H1 (cell line): ENCODE results near the gene MRPL1. TPM values are rescaled to one million over a fixed set of nuclear protein-coding genes. Genes with fewer than 3 reads are reported as not detected.

ENCODE experiments used
- CTCF ChIA-PET: fragments of 300-600 bp; sonication (Branson Sonifier 250); formaldehyde crosslinking; loops from one replicate; lab custom pipeline; 2021; ENCODE audit not compliant: partially characterized antibody; lab: Charles Lee
- POLR2A ChIA-PET: fragments of 300-600 bp; sonication (Branson Sonifier 250); formaldehyde crosslinking; loops from one replicate; lab custom pipeline; 2021; ENCODE audit warnings: inconsistent platforms; ENCODE audit not compliant: partially characterized antibody; lab: Charles Lee
- DNase-seq, 2 experiments: peaks; one replicate each; pipeline versions ENCODE4 v3.0.0 to v3.0.0-alpha.2; 2010 to 2022; ENCODE audit warnings: low spot score in 2 of 2, low read depth in 1 of 2, mixed read lengths in 1 of 2
- FAIRE-seq: peaks from 2 replicates; lab custom pipeline; 2011; peaks lifted over from hg19 to GRCh38; lab: Jason Lieb, UNC
- H2AFZ ChIP-seq: 2 replicates; pipeline ENCODE4 v1.8.1; 2012; ENCODE audit warnings: low read length, inconsistent platforms
- H2AK5ac ChIP-seq: 2 replicates; pipeline ENCODE4 v1.6.1; 2013; ENCODE audit warnings: low read depth, low read length
- H2BK120ac ChIP-seq: replicated peaks from 2 replicates; pipeline ENCODE3; 2013; ENCODE audit warnings: low read depth, low read length, inconsistent platforms
- H2BK12ac ChIP-seq: 2 replicates; pipeline ENCODE4 v1.6.1; 2013; ENCODE audit warnings: low read depth, low read length
- H2BK15ac ChIP-seq: 2 replicates; pipeline ENCODE4 v1.6.1; 2013; ENCODE audit warnings: low read length
- H2BK20ac ChIP-seq: 2 replicates; pipeline ENCODE4 v1.6.1; 2013; ENCODE audit warnings: low read length
- H2BK5ac ChIP-seq: 2 replicates; pipeline ENCODE4 v1.6.1; 2013; ENCODE audit warnings: low read depth, low read length
- H3K14ac ChIP-seq: 2 replicates; pipeline ENCODE4 v1.6.1; 2013; ENCODE audit warnings: inconsistent platforms; ENCODE audit not compliant: insufficient read length
- H3K18ac ChIP-seq: 2 replicates; pipeline ENCODE4 v1.6.1; 2013; ENCODE audit warnings: low read length; ENCODE audit errors: extremely low read depth
- H3K23ac ChIP-seq: 2 replicates; pipeline ENCODE4 v1.6.1; 2013; ENCODE audit warnings: inconsistent platforms; ENCODE audit not compliant: insufficient read length
- H3K23me2 ChIP-seq: 2 replicates; pipeline ENCODE4 v1.6.1; 2013; ENCODE audit warnings: low read depth, low read length
- H3K27ac ChIP-seq: 2 replicates; pipeline ENCODE4 v1.6.1; 2011; ENCODE audit warnings: low read depth, low read length, inconsistent platforms
- H3K27me3 ChIP-seq, 4 experiments: replicated peaks in 1 of 4; 1 replicate in 1 of 4; 2 replicates in 3 of 4; pipeline versions ENCODE4 v1.6.1 to v1.8.1; 2011 to 2013; ENCODE audit warnings: low read length in 3 of 4, mild to moderate bottlenecking in 3 of 4, inconsistent platforms in 2 of 4, mixed read lengths in 2 of 4, moderate library complexity in 1 of 4; ENCODE audit not compliant: control insufficient read depth in 3 of 4, insufficient read depth in 3 of 4; ENCODE audit errors: extremely low read depth in 1 of 4
- H3K36me3 ChIP-seq, 4 experiments: 2 replicates each; pipeline versions ENCODE4 v1.6.1 to v1.8.1; 2011 to 2013; ENCODE audit warnings: mild to moderate bottlenecking in 4 of 4, low read length in 3 of 4, moderate library complexity in 2 of 4, control low read depth in 1 of 4, inconsistent platforms in 1 of 4; ENCODE audit not compliant: insufficient read depth in 4 of 4, control insufficient read depth in 2 of 4
- H3K4ac ChIP-seq: replicated peaks from 2 replicates; pipeline ENCODE3; 2013; ENCODE audit warnings: low read length, low read depth, mixed read lengths, inconsistent platforms; ENCODE audit not compliant: insufficient read length
- H3K4me1 ChIP-seq, 4 experiments: replicated peaks in 1 of 4; 1 replicate in 1 of 4; 2 replicates in 3 of 4; pipeline versions ENCODE4 v1.6.1 to v1.8.1; 2011 to 2013; ENCODE audit warnings: low read length in 3 of 4, inconsistent platforms in 2 of 4, mixed read lengths in 1 of 4; ENCODE audit not compliant: insufficient read depth in 4 of 4, control insufficient read depth in 3 of 4
- H3K4me2 ChIP-seq, 2 experiments: 2 replicates each; pipeline versions ENCODE4 v1.6.1 to v1.8.1; 2011 to 2013; ENCODE audit warnings: low read depth in 2 of 2, low read length in 2 of 2, control low read depth in 1 of 2, inconsistent platforms in 1 of 2, mild to moderate bottlenecking in 1 of 2; ENCODE audit not compliant: insufficient read depth in 1 of 2
- H3K4me3 ChIP-seq, 4 experiments: fragments of 200-600, 300-600 bp in 1 of 4; sonication (generic), shearing (Covaris generic), sonication (Bioruptor Twin) in 1 of 4; 2 replicates each; pipeline versions ENCODE4 v1.5.1 to v1.8.1; 2011 to 2016; ENCODE audit warnings: low read length in 4 of 4, low read depth in 3 of 4, control low read depth in 2 of 4, inconsistent platforms in 2 of 4, mild to moderate bottlenecking in 2 of 4, mixed read lengths in 1 of 4, moderate library complexity in 1 of 4; ENCODE audit not compliant: insufficient read depth in 2 of 4; ENCODE audit errors: extremely low read depth in 1 of 4
- H3K56ac ChIP-seq: replicated peaks from 2 replicates; pipeline ENCODE3; 2013; ENCODE audit warnings: low read depth, mild to moderate bottlenecking, mixed read lengths, low read length, inconsistent platforms; ENCODE audit not compliant: insufficient read length
- H3K79me1 ChIP-seq: 2 replicates; pipeline ENCODE4 v1.6.1; 2013; ENCODE audit warnings: low read depth, low read length, control low read depth
- H3K79me2 ChIP-seq, 2 experiments: 2 replicates each; pipeline versions ENCODE4 v1.6.1 to v1.8.1; 2012 to 2013; ENCODE audit warnings: low read length in 2 of 2, mild to moderate bottlenecking in 2 of 2, inconsistent platforms in 1 of 2; ENCODE audit not compliant: insufficient read depth in 2 of 2, control insufficient read depth in 1 of 2
- H3K9ac ChIP-seq, 4 experiments: replicated peaks in 1 of 4; 1 replicate in 1 of 4; 2 replicates in 3 of 4; pipeline versions ENCODE4 v1.6.1 to v1.8.1; 2011 to 2013; ENCODE audit warnings: low read depth in 3 of 4, low read length in 3 of 4, control low read depth in 2 of 4, mild to moderate bottlenecking in 2 of 4, moderate library complexity in 2 of 4, inconsistent platforms in 1 of 4; ENCODE audit errors: extremely low read depth in 1 of 4
- H3K9me3 ChIP-seq, 2 experiments: 2 replicates each; pipeline versions ENCODE4 v1.6.1 to v1.8.1; 2012 to 2013; ENCODE audit warnings: mild to moderate bottlenecking in 2 of 2, moderate library complexity in 2 of 2, control low read depth in 1 of 2, inconsistent platforms in 1 of 2, low read depth in 1 of 2, low read length in 1 of 2, mixed read lengths in 1 of 2; ENCODE audit not compliant: insufficient read depth in 2 of 2
- H4K20me1 ChIP-seq, 2 experiments: replicated peaks in 1 of 2; 2 replicates each; pipeline versions ENCODE3 to v1.8.1; 2011 to 2013; ENCODE audit warnings: inconsistent platforms in 2 of 2, low read length in 2 of 2, mild to moderate bottlenecking in 1 of 2; ENCODE audit not compliant: insufficient read depth in 2 of 2, control insufficient read depth in 1 of 2
- H4K5ac ChIP-seq: 2 replicates; pipeline ENCODE4 v1.6.1; 2013; ENCODE audit warnings: low read length, low read depth, mixed read lengths, inconsistent platforms; ENCODE audit not compliant: insufficient read length
- H4K8ac ChIP-seq: 2 replicates; pipeline ENCODE4 v1.8.0; 2013; ENCODE audit warnings: mild to moderate bottlenecking, moderate library complexity, low read length, inconsistent platforms; ENCODE audit not compliant: insufficient read depth; ENCODE audit errors: extremely low read depth
- H4K91ac ChIP-seq: replicated peaks from 2 replicates; pipeline ENCODE3; 2013; ENCODE audit warnings: low read length, mixed read lengths, inconsistent platforms; ENCODE audit not compliant: insufficient read length
- BACH1 ChIP-seq: IDR thresholded peaks from 2 replicates; pipeline ENCODE4 v1.6.1; 2012; ENCODE audit warnings: low read length, improper control_type of control experiment
- BCL11A ChIP-seq, 2 experiments: IDR thresholded peaks; one replicate each; pipeline ENCODE4 v1.6.1; 2011; ENCODE audit warnings: low read depth in 2 of 2, low read length in 2 of 2, mild to moderate bottlenecking in 2 of 2
- CHD1 ChIP-seq: IDR thresholded peaks from 2 replicates; pipeline ENCODE4 v1.6.1; 2012; ENCODE audit warnings: low read depth, low read length, improper control_type of control experiment
- CTCF ChIP-seq, 3 experiments: IDR thresholded peaks; 1 replicate in 2 of 3; 2 replicates in 1 of 3; pipeline versions ENCODE4 v1.5.1 to v1.6.1; 2011; ENCODE audit warnings: low read length in 3 of 3, mild to moderate bottlenecking in 3 of 3, inconsistent platforms in 2 of 3, low read depth in 1 of 3, moderate library complexity in 1 of 3; ENCODE audit not compliant: insufficient read depth in 1 of 3; ENCODE audit errors: control extremely low read depth in 1 of 3
- MAFK ChIP-seq: IDR thresholded peaks from 2 replicates; pipeline ENCODE4 v1.6.1; 2012; ENCODE audit warnings: low read depth, mild to moderate bottlenecking, improper control_type of control experiment, low read length
- SP1 ChIP-seq: IDR thresholded peaks from 2 replicates; pipeline ENCODE4 v1.6.1; 2011; ENCODE audit warnings: low read depth, low read length
- WGBS, 2 experiments: shearing (Covaris generic) in 1 of 2; methylation state at CpG; one replicate each; pipeline versions ENCODE4 v1.1.6 to v1.1.7; 2013 to 2015; ENCODE audit warnings: low lambda C conversion rate in 2 of 2, mixed read lengths in 2 of 2, inconsistent platforms in 1 of 2, low coverage in 1 of 2, missing lambda C conversion rate in 1 of 2; ENCODE audit not compliant: insufficient replicate concordance in 2 of 2, insufficient coverage in 1 of 2, insufficient read length in 1 of 2; ENCODE audit errors: extremely low coverage in 1 of 2, missing lambda C conversion rate in 1 of 2; 5-methylcytosine and 5-hydroxymethylcytosine counted together
- polyA plus RNA-seq, 7 experiments: library from polyadenylated mRNA; depleted of rRNA in 3 of 7; stranded (reverse) in 5 of 7; unstranded in 2 of 7; fragments of >200 nt in 5 of 7; fragments of 200-250 nt in 2 of 7; gene quantifications; 1 replicate in 5 of 7; 2 replicates in 1 of 7; 4 replicates in 1 of 7; pipeline versions ENCODE4 v1.2.1 to v1.2.3, GENCODE V29; 2011 to 2013; ENCODE audit warnings: missing spikeins in 2 of 7, mixed read lengths in 2 of 7
- total RNA-seq: library from RNA; stranded (reverse); fragmentation: NEBNext Ultra II Directional; extraction: Animal tissue kit (Norgen Biotek cat#: 25700); gene quantifications from 2 replicates; pipeline ENCODE4 v1.2.1, GENCODE V29; 2021

Gene MRPL1
- total and polyA plus RNA-seq, 2 of the 8 experiments (the other 6 are each of a cell fraction or from before 2014, with no cell fraction given) = 9.6 to 37.0 TPM

GRCh38 chr4:77817304-77818072 lies 45.1 kb upstream of the MRPL1 start:
- no peak overlapping the region for H3K23ac ChIP-seq
- no peaks in the 10 kb centered on the region for H3K36me3 ChIP-seq
- ChIA-PET CTCF (interaction anchor here (0.7 to 1.7 kb wide), 9 partner anchors 9 to 216 kb away, joined by 3 to 8 read pairs (median 4); no protein-coding TSS in a partner anchor), POLR2A (interaction anchor here (0.7 kb wide), 1 partner anchor 45 kb away, joined by 3 read pairs; the partner anchor contains the start of gene MRPL1)
- FAIRE-seq (no peak), DNase-seq (no peak)
- H3K23me2 ChIP-seq = peaks cover 8% of the 10 kb centered on the region; the same call in 1 of the 2 replicates
- H2BK15ac ChIP-seq = no peak overlapping the region
- H2BK12ac ChIP-seq = no peak overlapping the region
- H2AK5ac ChIP-seq = no peak overlapping the region
- H3K27me3 ChIP-seq = peaks cover 0 to 5% (median 2%) of the 10 kb centered on the region in 4 experiments; a peak in 2 of 7 replicates
- 86% methylated on average over 8 of the region's 8 CpGs; no CpG with 5 or more reads in 1 of the 2 experiments for whole genome bisulfite sequencing, 2 experiments
- H3K9me3 ChIP-seq = no peaks in the 10 kb centered on the region
- no peak overlapping the region for H4K91ac ChIP-seq
- H2BK5ac ChIP-seq = no peak overlapping the region
- no peak overlapping the region for H3K27ac ChIP-seq
- peaks cover 0 to 4% (median 2%) of the 10 kb centered on the region in 4 experiments; a peak in 4 of 7 replicates for H3K4me1 ChIP-seq
- peak overlapping the region in 1 of 4 experiments; percentile 96; a peak in 3 of 8 replicates for H3K4me3 ChIP-seq
- no peaks in the 10 kb centered on the region for H3K79me1 ChIP-seq
- H4K5ac ChIP-seq = no peak overlapping the region
- H4K20me1 ChIP-seq = peaks cover 0 to 2% of the 10 kb centered on the region in 2 experiments
- no peak overlapping the region for H3K18ac ChIP-seq
- no peak overlapping the region for H3K14ac ChIP-seq
- H4K8ac ChIP-seq = no peak overlapping the region
- no peak overlapping the region for H3K56ac ChIP-seq
- H2BK120ac ChIP-seq = no peak overlapping the region
- no peak overlapping the region for H2AFZ ChIP-seq
- no peak overlapping the region for H2BK20ac ChIP-seq
- H3K4me2 ChIP-seq = peak overlapping the region; percentile 59 to 96; a peak in 3 of 4 replicates
- no peak overlapping the region; a peak in 1 of 7 replicates for H3K9ac ChIP-seq
- TF ChIP-seq BACH1 (no peak), BCL11A (IDR thresholded peaks at IDR 0.05; ENCODE audit: low read depth in 2 of 2, low read length in 2 of 2) (no peak), SP1 (no peak), MAFK (no peak), CTCF (IDR thresholded peaks at IDR 0.05; ENCODE audit: control extremely low read depth in 1 of 3, insufficient read depth in 1 of 3, low read depth in 1 of 3, low read length in 3 of 3) (no peak), CHD1 (no peak)
- peaks cover 0 to 5% of the 10 kb centered on the region in 2 experiments; a peak in 1 of 4 replicates for H3K79me2 ChIP-seq
- no peak overlapping the region for H3K4ac ChIP-seq
